GM23338 (cell line): ENCODE measurements around the gene ERN2. TPM values are rescaled to one million over a fixed set of nuclear protein-coding genes. Genes with fewer than 3 reads are reported as not detected.

Experiments
- ATAC-seq: fragments of 200-7000 bp; cut with Tn5 transposase; 3 replicates; pipeline ENCODE4 v1.9.1; 2020
- DNase-seq: peaks from one replicate; pipeline ENCODE4 v3.0.0-alpha.2; 2015; ENCODE audit warnings: low spot score
- H2AFZ ChIP-seq: fragments of 200-600 bp; sonication (generic); 2 replicates; pipeline ENCODE4 v1.8.0; 2016; ENCODE audit warnings: antibody characterized with exemption, mild to moderate bottlenecking, moderate library complexity
- H3F3A ChIP-seq: fragments of 200-600 bp; sonication (generic); replicated peaks from 2 replicates; pipeline ENCODE4 v1.8.0; 2017; ENCODE audit warnings: antibody characterized with exemption, mixed run types, low read depth
- H3K27ac ChIP-seq: fragments of 200-600 bp; sonication (generic); 2 replicates; pipeline ENCODE4 v1.6.1; 2016; ENCODE audit warnings: low read depth
- H3K27me3 ChIP-seq: fragments of 200-600 bp; sonication (generic); 2 replicates; pipeline ENCODE4 v1.8.0; 2016; ENCODE audit warnings: mild to moderate bottlenecking, mixed run types, moderate library complexity; ENCODE audit not compliant: insufficient read depth
- H3K36me3 ChIP-seq: fragments of 200-600 bp; sonication (generic); 2 replicates; pipeline ENCODE4 v1.8.0; 2016; ENCODE audit warnings: mild to moderate bottlenecking; ENCODE audit not compliant: insufficient read depth
- H3K4me1 ChIP-seq: fragments of 200-600 bp; sonication (generic); 2 replicates; pipeline ENCODE4 v1.8.0; 2016; ENCODE audit warnings: mild to moderate bottlenecking, moderate library complexity; ENCODE audit not compliant: insufficient read depth
- H3K4me2 ChIP-seq: fragments of 200-600 bp; sonication (generic); 2 replicates; pipeline ENCODE4 v1.7.1; 2017; ENCODE audit warnings: mixed run types
- H3K4me3 ChIP-seq: fragments of 200-600 bp; sonication (generic); 2 replicates; pipeline ENCODE4 v1.6.1; 2016; ENCODE audit warnings: mixed run types
- H3K79me2 ChIP-seq: fragments of 200-600 bp; sonication (generic); replicated peaks from 2 replicates; pipeline ENCODE4 v1.8.0; 2017; ENCODE audit warnings: mild to moderate bottlenecking; ENCODE audit not compliant: insufficient read depth
- H3K9me2 ChIP-seq: fragments of 200-600 bp; sonication (generic); 2 replicates; pipeline ENCODE4 v1.8.0; 2017; ENCODE audit not compliant: insufficient read depth
- H4K20me1 ChIP-seq: fragments of 200-600 bp; sonication (generic); replicated peaks from 2 replicates; pipeline ENCODE4 v1.8.0; 2017; ENCODE audit warnings: mild to moderate bottlenecking; ENCODE audit not compliant: insufficient read depth
- H3K27ac Mint-ChIP-seq: 2 replicates; pipeline ENCODE4 v1.8.0; 2020; ENCODE audit warnings: inconsistent platforms, mild to moderate bottlenecking, moderate library complexity, mixed read lengths
- H3K27me3 Mint-ChIP-seq: 3 replicates; pipeline ENCODE4 v1.8.0; 2022; ENCODE audit warnings: low read depth, mild to moderate bottlenecking, moderate library complexity, mixed read lengths, inconsistent platforms; ENCODE audit not compliant: insufficient read depth, poor library complexity
- H3K36me3 Mint-ChIP-seq: 3 replicates; pipeline ENCODE4 v1.8.0; 2021; ENCODE audit warnings: low read depth, mild to moderate bottlenecking, inconsistent platforms, moderate library complexity, mixed read lengths
- H3K4me1 Mint-ChIP-seq: 3 replicates; pipeline ENCODE4 v1.8.0; 2020; ENCODE audit warnings: mild to moderate bottlenecking, inconsistent platforms, mixed read lengths
- H3K4me3 Mint-ChIP-seq: 3 replicates; pipeline ENCODE4 v1.8.0; 2021; ENCODE audit warnings: moderate library complexity, mild to moderate bottlenecking, inconsistent platforms, mixed read lengths
- H3K9me3 Mint-ChIP-seq: 3 replicates; pipeline ENCODE4 v1.8.0; 2020; ENCODE audit warnings: moderate library complexity, mild to moderate bottlenecking, inconsistent platforms, mixed read lengths
- ETS1 ChIP-seq: IDR thresholded peaks from 2 replicates; pipeline ENCODE4 v1.6.1; 2016; ENCODE audit warnings: antibody characterized with exemption
- EZH2 ChIP-seq: fragments of 200-600 bp; sonication (generic); IDR thresholded peaks from one replicate; pipeline ENCODE4 v1.8.0; 2017; ENCODE audit warnings: antibody characterized with exemption, mild to moderate bottlenecking, low read depth; ENCODE audit not compliant: unreplicated experiment
- EZH2phosphoT487 ChIP-seq: fragments of 200-600 bp; sonication (generic); IDR thresholded peaks from one replicate; pipeline ENCODE4 v1.8.1; 2018; ENCODE audit warnings: antibody characterized with exemption; ENCODE audit not compliant: unreplicated experiment
- JUNB ChIP-seq: IDR thresholded peaks from one replicate; pipeline ENCODE4 v1.6.1; 2016; ENCODE audit warnings: antibody characterized with exemption; ENCODE audit not compliant: unreplicated experiment
- POLR2AphosphoS5 ChIP-seq: IDR thresholded peaks from 2 replicates; pipeline ENCODE4 v1.6.1; 2016; ENCODE audit warnings: antibody characterized with exemption, low read depth
- STAT1 ChIP-seq: IDR thresholded peaks from one replicate; pipeline ENCODE4 v1.6.1; 2016; ENCODE audit warnings: antibody characterized with exemption; ENCODE audit not compliant: unreplicated experiment
- ZNF114 ChIP-seq: fragments of 250-450 bp; sonication (Bioruptor Pico); IDR thresholded peaks from 2 replicates; pipeline ENCODE4 v1.5.0; 2020; ENCODE audit warnings: mild to moderate bottlenecking, moderate library complexity
- ZNF331 ChIP-seq: fragments of 250-450 bp; sonication (Bioruptor Pico); IDR thresholded peaks from 2 replicates; pipeline ENCODE4 v1.5.0; 2020; ENCODE audit warnings: low read depth, mild to moderate bottlenecking, moderate library complexity
- polyA plus RNA-seq: library from polyadenylated mRNA; unstranded; fragments of >200 nt; fragmentation: Nextera tagmentation; extraction: Ambion mirVana; gene quantifications from 2 replicates; pipeline ENCODE4 v1.2.1, GENCODE V29; 2016
- total RNA-seq: library from RNA; depleted of rRNA; stranded (reverse); fragments of >200 nt; shearing (Covaris generic); gene quantifications from 2 replicates; pipeline ENCODE4 v1.2.3, GENCODE V29; 2014
- TF ChIP-seq, protein P1 (sequence below): IDR thresholded peaks from one replicate; pipeline ENCODE4 v1.6.1; 2018; ENCODE audit warnings: antibody characterized with exemption; ENCODE audit not compliant: unreplicated experiment
- TF ChIP-seq, protein P2 (sequence below), 2 experiments: fragments of 200-600 bp in 1 of 2; sonication (generic) in 1 of 2; conservative IDR thresholded peaks; 2 replicates each; pipeline versions ENCODE4 v1.5.1 to v1.6.1; 2016 to 2017; ENCODE audit warnings: antibody characterized with exemption in 2 of 2, low read depth in 2 of 2, mild to moderate bottlenecking in 2 of 2, moderate library complexity in 1 of 2

The ERN2 gene
- total and polyA plus RNA-seq, 2 experiments from 2014 or later, result 0.97 to 1.1 TPM

- TF ChIP-seq ZNF331, result peak; percentile 98
- TF ChIP-seq, protein P1, sequence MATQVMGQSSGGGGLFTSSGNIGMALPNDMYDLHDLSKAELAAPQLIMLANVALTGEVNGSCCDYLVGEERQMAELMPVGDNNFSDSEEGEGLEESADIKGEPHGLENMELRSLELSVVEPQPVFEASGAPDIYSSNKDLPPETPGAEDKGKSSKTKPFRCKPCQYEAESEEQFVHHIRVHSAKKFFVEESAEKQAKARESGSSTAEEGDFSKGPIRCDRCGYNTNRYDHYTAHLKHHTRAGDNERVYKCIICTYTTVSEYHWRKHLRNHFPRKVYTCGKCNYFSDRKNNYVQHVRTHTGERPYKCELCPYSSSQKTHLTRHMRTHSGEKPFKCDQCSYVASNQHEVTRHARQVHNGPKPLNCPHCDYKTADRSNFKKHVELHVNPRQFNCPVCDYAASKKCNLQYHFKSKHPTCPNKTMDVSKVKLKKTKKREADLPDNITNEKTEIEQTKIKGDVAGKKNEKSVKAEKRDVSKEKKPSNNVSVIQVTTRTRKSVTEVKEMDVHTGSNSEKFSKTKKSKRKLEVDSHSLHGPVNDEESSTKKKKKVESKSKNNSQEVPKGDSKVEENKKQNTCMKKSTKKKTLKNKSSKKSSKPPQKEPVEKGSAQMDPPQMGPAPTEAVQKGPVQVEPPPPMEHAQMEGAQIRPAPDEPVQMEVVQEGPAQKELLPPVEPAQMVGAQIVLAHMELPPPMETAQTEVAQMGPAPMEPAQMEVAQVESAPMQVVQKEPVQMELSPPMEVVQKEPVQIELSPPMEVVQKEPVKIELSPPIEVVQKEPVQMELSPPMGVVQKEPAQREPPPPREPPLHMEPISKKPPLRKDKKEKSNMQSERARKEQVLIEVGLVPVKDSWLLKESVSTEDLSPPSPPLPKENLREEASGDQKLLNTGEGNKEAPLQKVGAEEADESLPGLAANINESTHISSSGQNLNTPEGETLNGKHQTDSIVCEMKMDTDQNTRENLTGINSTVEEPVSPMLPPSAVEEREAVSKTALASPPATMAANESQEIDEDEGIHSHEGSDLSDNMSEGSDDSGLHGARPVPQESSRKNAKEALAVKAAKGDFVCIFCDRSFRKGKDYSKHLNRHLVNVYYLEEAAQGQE, result no peak
- Histone ChIP-seq H3K79me2 (no peaks in the 10 kb centered on the region), H3K9me2 (no peaks in the 10 kb centered on the region; the same call in 1 of the 2 replicates), H3K27me3 (peaks cover 33% of the 10 kb centered on the region), H2AFZ (no peak overlapping the region), H4K20me1 (no peaks in the 10 kb centered on the region), H3F3A (no peaks in the 10 kb centered on the region), H3K4me3 (no peak overlapping the region), H3K36me3 (no peaks in the 10 kb centered on the region), H3K4me2 (no peak overlapping the region), H3K27ac (no peak overlapping the region), H3K4me1 (0 out of 2 replicates have a peak, but pooled peaks cover 5% of the 10 kb centered on the region)
- Mint-ChIP-seq H3K36me3 (peaks cover 17% of the 10 kb centered on the region), H3K4me1 (peaks cover 3% of the 10 kb centered on the region; the same call in 2 of the 3 replicates), H3K9me3 (peaks cover 24% of the 10 kb centered on the region), H3K27me3 (peaks cover 19% of the 10 kb centered on the region), H3K4me3 (no peak overlapping the region), H3K27ac (no peak overlapping the region)
- DNase-seq, result no peak
- ATAC-seq, result no peak
Measured at GRCh38 chr16:23709536-23709935, 3.5 kb downstream of the ERN2 start.

DNA sequence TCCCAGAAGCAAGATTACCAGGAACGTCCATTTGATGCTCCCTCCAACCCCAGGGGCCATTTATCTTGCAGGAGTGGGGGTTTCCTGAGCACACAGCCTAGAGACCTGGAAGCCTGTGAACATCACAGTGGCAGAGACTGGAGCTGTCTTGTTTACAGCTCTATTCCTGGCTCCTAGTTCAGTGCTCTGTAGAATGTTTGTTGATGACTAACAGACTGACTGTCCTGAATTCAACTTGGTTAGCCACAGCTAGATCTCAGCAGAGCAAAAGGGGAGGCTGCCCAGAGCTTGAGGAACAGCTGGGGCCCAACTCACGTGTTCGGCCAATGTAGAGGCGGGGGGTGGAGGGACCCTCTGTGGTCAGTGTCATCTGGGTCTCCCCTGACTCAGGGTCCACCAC lies 6.6 kb downstream of the ERN2 start:
- no peak overlapping the region for H3K27ac ChIP-seq
- Mint-ChIP-seq H3K9me3 (peaks cover 30% of the 10 kb centered on the region), H3K4me3 (no peak overlapping the region), H3K36me3 (peaks cover 22% of the 10 kb centered on the region), H3K4me1 (no peaks in the 10 kb centered on the region; the same call in 2 of the 3 replicates), H3K27ac (no peak overlapping the region), H3K27me3 (peaks cover 1% of the 10 kb centered on the region)
- H3K9me2 ChIP-seq, result no peaks in the 10 kb centered on the region; the same call in 1 of the 2 replicates
- 0 out of 2 replicates have a peak, but pooled peaks cover 2% of the 10 kb centered on the region for H3K27me3 ChIP-seq
- no peaks in the 10 kb centered on the region for H3K79me2 ChIP-seq
- H3K36me3 ChIP-seq, result no peaks in the 10 kb centered on the region
- DNase-seq, result no peak
- H2AFZ ChIP-seq, result no peak overlapping the region
- ATAC-seq, result no peak
- no peaks in the 10 kb centered on the region for H3K4me1 ChIP-seq
- H3K4me3 ChIP-seq, result no peak overlapping the region
- H3K4me2 ChIP-seq, result no peak overlapping the region
- no peaks in the 10 kb centered on the region for H4K20me1 ChIP-seq
- no peaks in the 10 kb centered on the region for H3F3A ChIP-seq
- TF ChIP-seq ZNF114, result no peak
- no peak for TF ChIP-seq EZH2
- TF ChIP-seq JUNB, result no peak
- no peak for TF ChIP-seq ETS1
- TF ChIP-seq, protein P1, result no peak
- TF ChIP-seq STAT1, result no peak
- TF ChIP-seq POLR2AphosphoS5, result no peak
- TF ChIP-seq, protein P2, sequence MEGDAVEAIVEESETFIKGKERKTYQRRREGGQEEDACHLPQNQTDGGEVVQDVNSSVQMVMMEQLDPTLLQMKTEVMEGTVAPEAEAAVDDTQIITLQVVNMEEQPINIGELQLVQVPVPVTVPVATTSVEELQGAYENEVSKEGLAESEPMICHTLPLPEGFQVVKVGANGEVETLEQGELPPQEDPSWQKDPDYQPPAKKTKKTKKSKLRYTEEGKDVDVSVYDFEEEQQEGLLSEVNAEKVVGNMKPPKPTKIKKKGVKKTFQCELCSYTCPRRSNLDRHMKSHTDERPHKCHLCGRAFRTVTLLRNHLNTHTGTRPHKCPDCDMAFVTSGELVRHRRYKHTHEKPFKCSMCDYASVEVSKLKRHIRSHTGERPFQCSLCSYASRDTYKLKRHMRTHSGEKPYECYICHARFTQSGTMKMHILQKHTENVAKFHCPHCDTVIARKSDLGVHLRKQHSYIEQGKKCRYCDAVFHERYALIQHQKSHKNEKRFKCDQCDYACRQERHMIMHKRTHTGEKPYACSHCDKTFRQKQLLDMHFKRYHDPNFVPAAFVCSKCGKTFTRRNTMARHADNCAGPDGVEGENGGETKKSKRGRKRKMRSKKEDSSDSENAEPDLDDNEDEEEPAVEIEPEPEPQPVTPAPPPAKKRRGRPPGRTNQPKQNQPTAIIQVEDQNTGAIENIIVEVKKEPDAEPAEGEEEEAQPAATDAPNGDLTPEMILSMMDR (conservative IDR thresholded peaks at IDR 0.05; ENCODE audit: low read depth in 2 of 2), result no peak
- no peak for TF ChIP-seq ZNF331
- no peak for TF ChIP-seq EZH2phosphoT487
